Trophoblast cell (in vitro differentiated cells and primary cell): ENCODE data around the gene TBC1D28.
"Not testable (repeated sequence)": the region's sequence is repeated elsewhere in the genome, so short reads cannot be mapped to it uniquely, and the experiment has no call there.

Experiments used
- DNase-seq, 2 donors: peaks; one replicate each; pipeline ENCODE4 v3.0.0-alpha.2; 2016
- H2AFZ ChIP-seq: 2 replicates; pipeline ENCODE4 v1.6.1; 2013; ENCODE audit warnings: low read length, moderate library complexity, mild to moderate bottlenecking; ENCODE audit not compliant: insufficient read depth, poor library complexity
- H2AK5ac ChIP-seq: 2 replicates; pipeline ENCODE4 v1.6.1; 2013; ENCODE audit warnings: mild to moderate bottlenecking, low read length
- H2BK120ac ChIP-seq: 2 replicates; pipeline ENCODE4 v1.6.1; 2013; ENCODE audit warnings: low read length, mild to moderate bottlenecking, moderate library complexity; ENCODE audit not compliant: insufficient read depth, poor library complexity
- H2BK12ac ChIP-seq: 2 replicates; pipeline ENCODE4 v1.6.1; 2013; ENCODE audit warnings: mild to moderate bottlenecking, low read length, moderate library complexity
- H2BK5ac ChIP-seq: 2 replicates; pipeline ENCODE4 v1.6.1; 2013; ENCODE audit warnings: low read length, low read depth, moderate library complexity, mild to moderate bottlenecking; ENCODE audit not compliant: poor library complexity
- H3K14ac ChIP-seq: 2 replicates; pipeline ENCODE4 v1.6.1; 2013; ENCODE audit warnings: mild to moderate bottlenecking, low read length
- H3K18ac ChIP-seq: 2 replicates; pipeline ENCODE4 v1.6.1; 2013; ENCODE audit warnings: mild to moderate bottlenecking, low read length
- H3K23ac ChIP-seq: 2 replicates; pipeline ENCODE4 v1.6.1; 2013; ENCODE audit warnings: low read length
- H3K27ac ChIP-seq: 2 replicates; pipeline ENCODE4 v1.5.1; 2013; ENCODE audit warnings: low read depth, mild to moderate bottlenecking, inconsistent platforms, low read length, moderate library complexity
- H3K27me3 ChIP-seq: 2 replicates; pipeline ENCODE4 v1.6.1; 2013; ENCODE audit warnings: inconsistent platforms, mild to moderate bottlenecking, low read length, moderate library complexity; ENCODE audit not compliant: insufficient read depth
- H3K36me3 ChIP-seq, 2 experiments: 1 replicate in 1 of 2; 2 replicates in 1 of 2; pipeline ENCODE4 v1.6.1; 2013; ENCODE audit warnings: low read length in 2 of 2, mild to moderate bottlenecking in 2 of 2, moderate library complexity in 1 of 2; ENCODE audit not compliant: insufficient read depth in 2 of 2, control insufficient read depth in 1 of 2
- H3K4ac ChIP-seq: 2 replicates; pipeline ENCODE4 v1.6.1; 2013; ENCODE audit warnings: low read depth, mild to moderate bottlenecking, low read length, moderate library complexity
- H3K4me1 ChIP-seq, 2 experiments: 1 replicate in 1 of 2; 2 replicates in 1 of 2; pipeline ENCODE4 v1.6.1; 2013; ENCODE audit warnings: low read length in 2 of 2, mild to moderate bottlenecking in 2 of 2, moderate library complexity in 1 of 2; ENCODE audit not compliant: insufficient read depth in 2 of 2, control insufficient read depth in 1 of 2
- H3K4me2 ChIP-seq: 2 replicates; pipeline ENCODE4 v1.6.1; 2013; ENCODE audit warnings: inconsistent platforms, mild to moderate bottlenecking, low read length, moderate library complexity
- H3K4me3 ChIP-seq: 2 replicates; pipeline ENCODE4 v1.5.1; 2013; ENCODE audit warnings: mild to moderate bottlenecking, low read depth, low read length, inconsistent platforms
- H3K79me1 ChIP-seq: one replicate; pipeline ENCODE4 v1.6.1; 2013; ENCODE audit warnings: low read length
- H3K79me2 ChIP-seq: 2 replicates; pipeline ENCODE4 v1.6.1; 2013; ENCODE audit warnings: low read length, mild to moderate bottlenecking; ENCODE audit not compliant: control insufficient read depth, insufficient read depth, poor library complexity
- H3K9ac ChIP-seq: 2 replicates; pipeline ENCODE4 v1.6.1; 2013; ENCODE audit warnings: mild to moderate bottlenecking, low read length
- H3K9me3 ChIP-seq: 2 replicates; pipeline ENCODE4 v1.6.1; 2013; ENCODE audit warnings: low read depth, mild to moderate bottlenecking, control low read depth, inconsistent platforms, low read length; ENCODE audit not compliant: insufficient read depth
- H4K12ac ChIP-seq: 2 replicates; pipeline ENCODE4 v1.6.1; 2013; ENCODE audit warnings: low read depth, mild to moderate bottlenecking, low read length, moderate library complexity
- H4K8ac ChIP-seq: 2 replicates; pipeline ENCODE4 v1.6.1; 2013; ENCODE audit warnings: low read depth, mild to moderate bottlenecking, low read length, moderate library complexity
- H4K91ac ChIP-seq: one replicate; pipeline ENCODE4 v1.6.1; 2013; ENCODE audit warnings: low read depth, mild to moderate bottlenecking, low read length, moderate library complexity
- WGBS: extraction: QIAGEN DNeasy Blood & Tissue Kit; methylation state at CpG from one replicate; pipeline ENCODE4 v1.1.7; 2013; ENCODE audit warnings: missing lambda C conversion rate; ENCODE audit not compliant: insufficient read length, insufficient coverage; ENCODE audit errors: extremely low coverage; 5-methylcytosine and 5-hydroxymethylcytosine counted together

Gene TBC1D28

DNA sequence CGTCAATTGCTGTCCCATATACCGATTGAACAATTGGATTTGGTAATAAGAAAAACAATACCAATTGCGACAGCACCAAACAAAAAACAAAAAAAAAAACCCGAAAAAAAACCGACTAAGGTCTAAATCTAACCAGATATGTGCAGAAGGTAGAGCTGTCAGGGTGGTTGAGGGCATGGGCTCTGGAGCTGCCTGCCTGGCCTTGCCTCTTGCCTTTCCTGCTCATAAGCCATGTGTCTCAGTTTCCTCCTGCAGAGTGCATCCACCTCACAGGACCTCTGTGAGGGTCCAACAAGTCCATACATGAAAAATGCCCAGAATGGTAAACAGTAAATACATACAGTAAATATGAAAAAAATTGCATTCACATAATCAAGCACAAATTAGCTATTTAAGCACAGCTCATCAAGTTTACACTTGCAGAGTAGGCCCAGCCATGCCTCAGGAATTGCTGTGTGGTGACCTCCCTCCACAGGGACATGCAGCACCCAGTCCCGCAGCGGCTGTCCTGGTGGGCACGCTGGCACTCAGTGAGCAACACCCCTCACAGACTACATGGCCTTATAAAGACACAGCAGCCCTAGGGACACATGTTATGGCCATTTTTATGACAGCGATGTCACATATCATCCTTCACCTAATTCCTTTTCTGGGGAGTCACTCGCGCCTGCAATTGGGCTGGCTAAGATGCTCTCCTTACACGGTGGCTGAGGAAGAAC, 17.9 kb downstream of the TBC1D28 start:
- no peaks in the 10 kb centered on the region for H3K27me3 ChIP-seq
- H4K12ac ChIP-seq = no peak overlapping the region
- no peak overlapping the region for H4K91ac ChIP-seq
- WGBS = no CpG with 5 or more reads among the region's 12 CpGs
- H3K23ac ChIP-seq = no peak overlapping the region
- no peak overlapping the region for H3K4ac ChIP-seq
- no peak overlapping the region for H3K18ac ChIP-seq
- no peak overlapping the region for H2AFZ ChIP-seq
- H2BK120ac ChIP-seq = no peak overlapping the region
- H4K8ac ChIP-seq = no peak overlapping the region
- no peaks in the 10 kb centered on the region for H3K4me1 ChIP-seq
- no peaks in the 10 kb centered on the region for H3K79me2 ChIP-seq
- DNase-seq = no peak
- H3K9ac ChIP-seq = no peak overlapping the region
- H3K27ac ChIP-seq = no peak overlapping the region
- H3K79me1 ChIP-seq = no peaks in the 10 kb centered on the region
- H3K4me3 ChIP-seq = no peak overlapping the region
- no peak overlapping the region for H3K14ac ChIP-seq
- H3K36me3 ChIP-seq = no peaks in the 10 kb centered on the region
- no peak overlapping the region for H2AK5ac ChIP-seq
- no peaks in the 10 kb centered on the region for H3K9me3 ChIP-seq
- H3K4me2 ChIP-seq = no peak overlapping the region
- H2BK12ac ChIP-seq = no peak overlapping the region
- H2BK5ac ChIP-seq = no peak overlapping the region

DNA sequence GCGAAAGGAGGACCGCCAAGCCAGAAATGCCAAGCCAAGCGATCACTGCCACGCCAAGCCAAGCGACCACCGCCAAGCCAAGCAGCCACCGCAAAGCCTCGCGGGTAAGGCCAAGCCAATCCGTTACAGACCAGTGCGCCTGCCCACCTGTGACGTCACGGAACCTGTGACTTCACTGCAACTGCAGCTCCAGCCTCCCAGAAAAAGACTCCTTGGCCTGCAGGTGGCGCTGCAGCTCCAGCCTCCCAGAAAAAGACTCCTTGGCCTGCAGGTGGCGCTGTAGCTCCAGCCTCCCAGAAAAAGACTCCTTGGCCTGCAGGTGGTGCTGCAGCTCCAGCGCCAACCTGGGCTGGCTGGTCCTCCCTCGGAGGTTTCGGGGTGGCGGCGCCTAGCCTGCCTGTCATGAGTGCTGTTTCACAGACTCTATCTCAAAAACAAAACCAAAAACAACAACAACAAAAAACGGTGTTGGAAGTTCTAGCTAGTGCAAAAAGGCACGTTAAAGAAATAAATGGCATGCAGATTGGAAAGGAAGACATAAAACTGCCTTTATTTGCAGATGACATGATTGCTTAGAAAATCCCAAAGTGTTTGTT, 18.6 kb downstream of the TBC1D28 start:
- not testable (repeated sequence) for H2AFZ ChIP-seq, H2BK12ac ChIP-seq, H2BK120ac ChIP-seq, H3K4me1 ChIP-seq, H3K18ac ChIP-seq, H3K27me3 ChIP-seq, H2AK5ac ChIP-seq, H3K79me1 ChIP-seq, H3K23ac ChIP-seq, H3K27ac ChIP-seq, H4K12ac ChIP-seq, H3K9me3 ChIP-seq, H3K4me3 ChIP-seq, H2BK5ac ChIP-seq, H3K4me2 ChIP-seq, H4K8ac ChIP-seq, H3K36me3 ChIP-seq, H3K14ac ChIP-seq, H3K79me2 ChIP-seq, H3K4ac ChIP-seq, H4K91ac ChIP-seq, H3K9ac ChIP-seq
- WGBS = no CpG with 5 or more reads among the region's 22 CpGs
- DNase-seq = peak; percentile 56 to 81

DNA sequence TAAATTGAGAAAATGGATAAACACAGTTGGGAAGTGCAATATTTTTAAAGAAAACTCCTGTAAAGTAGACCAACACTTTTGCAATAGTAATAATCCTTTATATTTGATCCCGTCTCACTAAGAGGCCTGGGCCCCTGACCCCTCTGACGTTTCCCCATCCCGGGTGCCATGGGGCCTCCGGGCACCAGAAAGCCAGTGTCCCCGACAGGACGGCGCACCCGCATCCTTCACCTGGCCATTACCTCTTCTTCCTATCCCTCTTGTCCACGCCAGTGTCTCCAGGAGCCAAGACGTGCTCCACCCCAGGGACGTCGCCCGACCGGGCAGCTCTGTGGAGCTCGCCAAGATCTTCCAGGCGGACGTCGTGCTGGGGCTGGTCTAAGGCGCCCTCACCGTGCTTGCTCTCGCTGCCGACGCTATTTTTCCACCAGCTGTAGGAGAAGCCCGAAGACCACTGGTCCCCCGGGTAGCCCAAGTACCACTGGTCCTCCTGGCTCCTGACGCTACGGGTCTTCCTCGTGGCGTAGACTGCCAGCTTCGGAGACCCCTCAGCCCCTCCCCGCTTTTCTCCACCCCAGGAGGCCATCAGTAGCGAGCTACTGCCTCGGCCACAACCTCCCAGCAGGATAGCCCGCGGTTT, 19.2 kb downstream of the TBC1D28 start:
- not testable (repeated sequence) for H2AFZ ChIP-seq, H2BK5ac ChIP-seq, H3K4me1 ChIP-seq, H3K27ac ChIP-seq, H3K4me3 ChIP-seq, H3K14ac ChIP-seq, H3K36me3 ChIP-seq, H3K4me2 ChIP-seq, H3K79me2 ChIP-seq, H3K79me1 ChIP-seq, H3K27me3 ChIP-seq, H4K8ac ChIP-seq, H2BK12ac ChIP-seq, H3K23ac ChIP-seq, H4K91ac ChIP-seq, H3K9me3 ChIP-seq, H2BK120ac ChIP-seq, H3K9ac ChIP-seq, H2AK5ac ChIP-seq, H4K12ac ChIP-seq, H3K4ac ChIP-seq, H3K18ac ChIP-seq
- peak in 1 of 2 donors; percentile 25 for DNase-seq
- WGBS = no CpG with 5 or more reads among the region's 35 CpGs

DNA sequence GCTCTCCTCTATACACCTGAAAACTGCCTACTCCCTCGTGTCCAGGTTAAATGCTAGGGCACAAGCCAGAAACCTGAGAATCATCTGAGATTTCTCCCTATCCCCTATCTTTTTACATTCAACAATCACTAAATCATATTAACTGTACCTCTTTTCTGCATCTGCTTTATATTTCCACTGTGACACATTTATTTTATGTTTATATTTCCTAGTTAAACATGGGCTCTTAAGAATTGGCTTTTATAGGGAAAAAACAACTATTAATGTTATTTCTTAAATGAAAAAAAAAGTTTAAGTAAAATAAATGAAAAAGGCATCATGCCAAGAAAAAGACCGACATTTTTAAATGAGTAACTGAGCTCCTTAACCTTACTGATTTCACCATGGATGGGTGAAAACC, 26.6 kb downstream of the TBC1D28 start:
- not testable (repeated sequence) for H3K4me1 ChIP-seq, H3K9ac ChIP-seq, H2AFZ ChIP-seq, H3K27ac ChIP-seq, H3K4me2 ChIP-seq, H3K14ac ChIP-seq, H2BK5ac ChIP-seq, H3K23ac ChIP-seq, H3K27me3 ChIP-seq, H2AK5ac ChIP-seq, H4K91ac ChIP-seq, H3K4me3 ChIP-seq, H4K12ac ChIP-seq, H2BK12ac ChIP-seq, DNase-seq, H2BK120ac ChIP-seq, H3K36me3 ChIP-seq, H3K18ac ChIP-seq, H3K4ac ChIP-seq, H3K9me3 ChIP-seq, H3K79me2 ChIP-seq, H3K79me1 ChIP-seq, H4K8ac ChIP-seq
- no CpG with 5 or more reads among the region's 2 CpGs for WGBS
